GM11168 (cell line): ENCODE measurements around the gene EOLA2.

Experiments used
- in situ Hi-C: fragments of 300-500 bp; cut with MboI; formaldehyde crosslinking; loops from one replicate; pipeline ENCODE4 v1.12.0; 2022; ENCODE audit warnings: low sequenced_read_pairs; ENCODE audit not compliant: unreplicated experiment

Gene EOLA2

GRCh38 chrX:149938427-149938880 lies at the start of gene EOLA2:
Gene EOLA2, minus strand, starts transcription at chrX:149938491. Its CDS starts 4,617 bp downstream, at chrX:149933874.
- in situ Hi-C loops: no loop called here

- in situ Hi-C loops: no loop called here
Observed at GRCh38 chrX:149987613-149988012, 49.3 kb upstream of the EOLA2 start.

GRCh38 chrX:149984411-149984810 lies 46.1 kb upstream of the EOLA2 start:
- in situ Hi-C loops: no loop called here

GRCh38 chrX:149982310-149982709 lies 44.0 kb upstream of the EOLA2 start:
- in situ Hi-C loops: no loop called here

- in situ Hi-C loops: no loop called here
Observed at GRCh38 chrX:149979126-149979644, 40.9 kb upstream of the EOLA2 start.

GRCh38 chrX:149962859-149963757 lies 24.8 kb upstream of the EOLA2 start:
- in situ Hi-C loops: no loop called here

- in situ Hi-C loops: no loop called here
Observed at GRCh38 chrX:149962010-149962409, 23.7 kb upstream of the EOLA2 start.

- in situ Hi-C loops: no loop called here
Observed at GRCh38 chrX:149961572-149961971, 23.3 kb upstream of the EOLA2 start.

- in situ Hi-C loops: no loop called here
Observed at GRCh38 chrX:149950681-149951080, 12.4 kb upstream of the EOLA2 start.

GRCh38 chrX:149949743-149950436 lies 11.6 kb upstream of the EOLA2 start:
- in situ Hi-C loops: loop anchor here (10.0 kb wide), 1 partner anchor 415 kb away; no protein-coding TSS in a partner anchor

- in situ Hi-C loops: loop anchor here (10.0 kb wide), 1 partner anchor 413 kb away; no protein-coding TSS in a partner anchor
Observed at GRCh38 chrX:149948016-149948415, 9.7 kb upstream of the EOLA2 start.

GRCh38 chrX:149946932-149947331 lies 8.6 kb upstream of the EOLA2 start:
- in situ Hi-C loops: loop anchor here (10.0 kb wide), 1 partner anchor 412 kb away; no protein-coding TSS in a partner anchor

- in situ Hi-C loops: loop anchor here (10.0 kb wide), 1 partner anchor 411 kb away; no protein-coding TSS in a partner anchor
Observed at GRCh38 chrX:149945820-149946219, 7.5 kb upstream of the EOLA2 start.

GRCh38 chrX:149945087-149945670 lies 6.9 kb upstream of the EOLA2 start:
- in situ Hi-C loops: loop anchor here (10.0 kb wide), 1 partner anchor 410 kb away; no protein-coding TSS in a partner anchor

GRCh38 chrX:149940674-149941024 lies 2.4 kb upstream of the EOLA2 start:
- in situ Hi-C loops: loop anchor here (10.0 kb wide), 1 partner anchor 406 kb away; no protein-coding TSS in a partner anchor

- in situ Hi-C loops: loop anchor here (10.0 kb wide), 1 partner anchor 405 kb away; no protein-coding TSS in a partner anchor
Observed at GRCh38 chrX:149939905-149940673, 1.8 kb upstream of the EOLA2 start.

GRCh38 chrX:149939655-149939904 lies 1.3 kb upstream of the EOLA2 start:
- in situ Hi-C loops: no loop called here

- in situ Hi-C loops: no loop called here
Observed at GRCh38 chrX:149938881-149939654, 777 bp upstream of the EOLA2 start.

- in situ Hi-C loops: no loop called here
Observed at GRCh38 chrX:149937871-149938426, 342 bp downstream of the EOLA2 start.
